ENCODE results near the gene VEGFA.

The VEGFA gene

DNA sequence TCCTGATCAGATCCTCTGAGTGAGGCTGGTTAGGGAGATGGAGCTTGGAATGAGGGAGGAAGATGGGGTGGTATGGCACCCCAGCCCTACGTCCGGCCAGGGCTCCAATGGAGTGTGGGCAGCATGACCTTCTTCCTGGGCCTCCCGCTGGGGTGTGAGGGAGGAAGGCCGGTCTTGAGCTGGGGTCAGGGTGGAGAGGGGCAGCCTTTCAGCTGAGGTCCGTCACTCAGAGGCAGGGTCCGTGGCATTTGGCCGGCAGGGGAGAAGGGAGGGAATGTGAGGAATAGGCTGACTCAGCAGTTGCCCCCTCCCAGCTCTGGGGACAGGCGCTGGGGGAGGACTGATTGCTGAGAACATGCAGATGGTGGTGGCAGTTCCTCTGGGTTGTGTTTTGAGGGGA, 25.5 kb upstream of the VEGFA start:
- no peak overlapping the region for H3K27ac Mint-ChIP-seq
- H3K4me3 Mint-ChIP-seq: no peak overlapping the region
- H3K4me1 Mint-ChIP-seq (ENCODE audit: low read depth): no peaks in the 10 kb centered on the region
- peaks cover 15% of the 10 kb centered on the region for H3K27me3 Mint-ChIP-seq (ENCODE audit: low read depth)
- H3K9me3 Mint-ChIP-seq: no peaks in the 10 kb centered on the region
- no peaks in the 10 kb centered on the region for H3K36me3 Mint-ChIP-seq (ENCODE audit: low read depth)

GRCh38 chr6:43744931-43745727, 24.9 kb upstream of the VEGFA start:
- no peak overlapping the region for H3K27ac Mint-ChIP-seq
- H3K36me3 Mint-ChIP-seq (ENCODE audit: low read depth): no peaks in the 10 kb centered on the region
- no peaks in the 10 kb centered on the region for H3K4me1 Mint-ChIP-seq (ENCODE audit: low read depth)
- no peaks in the 10 kb centered on the region for H3K9me3 Mint-ChIP-seq
- H3K27me3 Mint-ChIP-seq (ENCODE audit: low read depth): peaks cover 15% of the 10 kb centered on the region
- H3K4me3 Mint-ChIP-seq: no peak overlapping the region

- H3K4me3 Mint-ChIP-seq: no peak overlapping the region
- H3K9me3 Mint-ChIP-seq: no peaks in the 10 kb centered on the region
- H3K27ac Mint-ChIP-seq: no peak overlapping the region
- no peaks in the 10 kb centered on the region for H3K4me1 Mint-ChIP-seq (ENCODE audit: low read depth)
- H3K36me3 Mint-ChIP-seq (ENCODE audit: low read depth): no peaks in the 10 kb centered on the region
- H3K27me3 Mint-ChIP-seq (ENCODE audit: low read depth): peaks cover 15% of the 10 kb centered on the region
Observed at GRCh38 chr6:43746071-43746470, 23.9 kb upstream of the VEGFA start.

GRCh38 chr6:43746613-43747102, 23.4 kb upstream of the VEGFA start:
- Mint-ChIP-seq H3K27me3 (ENCODE audit: low read depth) (peaks cover 15% of the 10 kb centered on the region), H3K27ac (no peak overlapping the region), H3K36me3 (ENCODE audit: low read depth) (no peaks in the 10 kb centered on the region), H3K4me1 (ENCODE audit: low read depth) (no peaks in the 10 kb centered on the region), H3K9me3 (no peaks in the 10 kb centered on the region), H3K4me3 (no peak overlapping the region)

- H3K27ac Mint-ChIP-seq: no peak overlapping the region
- no peak overlapping the region for H3K4me3 Mint-ChIP-seq
- H3K27me3 Mint-ChIP-seq (ENCODE audit: low read depth): peaks cover 15% of the 10 kb centered on the region
- no peaks in the 10 kb centered on the region for H3K36me3 Mint-ChIP-seq (ENCODE audit: low read depth)
- H3K9me3 Mint-ChIP-seq: no peaks in the 10 kb centered on the region
- no peaks in the 10 kb centered on the region for H3K4me1 Mint-ChIP-seq (ENCODE audit: low read depth)
Observed at GRCh38 chr6:43747784-43748183, 22.2 kb upstream of the VEGFA start.

- Mint-ChIP-seq H3K9me3 (no peaks in the 10 kb centered on the region), H3K4me3 (no peak overlapping the region), H3K27me3 (ENCODE audit: low read depth) (peaks cover 15% of the 10 kb centered on the region), H3K4me1 (ENCODE audit: low read depth) (no peaks in the 10 kb centered on the region), H3K27ac (no peak overlapping the region), H3K36me3 (ENCODE audit: low read depth) (no peaks in the 10 kb centered on the region)
Observed at GRCh38 chr6:43748765-43749164, 21.2 kb upstream of the VEGFA start.

DNA sequence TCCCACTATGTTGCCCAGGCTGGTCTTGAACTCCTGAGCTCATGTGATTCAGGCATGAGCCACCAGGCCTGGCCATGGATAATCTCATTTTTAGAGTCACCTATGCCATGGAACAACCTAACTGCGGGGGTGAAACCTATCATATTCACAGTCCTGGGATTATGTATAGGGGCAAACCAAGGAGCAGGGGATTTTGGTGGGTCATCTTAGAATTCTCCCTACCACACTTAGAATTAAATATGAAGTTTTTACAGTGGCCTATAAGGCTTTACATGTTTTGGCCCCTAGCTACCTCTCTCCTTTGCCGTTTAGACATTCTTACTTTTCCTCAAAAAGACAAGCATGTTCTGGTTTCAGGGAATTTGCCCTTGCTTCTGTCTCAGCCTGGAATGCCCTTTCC, 20.6 kb upstream of the VEGFA start:
- H3K4me1 Mint-ChIP-seq (ENCODE audit: low read depth): no peaks in the 10 kb centered on the region
- no peaks in the 10 kb centered on the region for H3K36me3 Mint-ChIP-seq (ENCODE audit: low read depth)
- peaks cover 15% of the 10 kb centered on the region for H3K27me3 Mint-ChIP-seq (ENCODE audit: low read depth)
- H3K9me3 Mint-ChIP-seq: no peaks in the 10 kb centered on the region
- no peak overlapping the region for H3K27ac Mint-ChIP-seq
- H3K4me3 Mint-ChIP-seq: no peak overlapping the region

DNA sequence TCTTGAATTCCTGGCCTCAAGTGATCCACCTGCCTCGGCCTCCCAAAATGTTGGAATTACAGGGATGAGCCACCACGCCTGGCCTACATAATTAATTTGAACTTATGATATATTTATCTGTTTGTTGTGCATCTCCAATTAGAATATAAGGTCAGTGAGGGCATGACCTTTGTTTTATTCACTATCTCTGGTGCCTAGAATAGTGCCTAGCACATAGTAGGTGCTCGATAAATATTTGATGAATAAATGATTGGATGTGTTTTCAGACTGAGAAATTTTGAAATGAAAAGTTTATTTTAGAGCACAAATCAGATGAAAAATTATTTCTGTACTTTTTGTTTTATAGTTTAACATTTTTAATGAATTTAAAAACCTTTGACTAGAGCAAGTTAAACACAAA, 19.4 kb upstream of the VEGFA start:
- Mint-ChIP-seq H3K4me3 (no peak overlapping the region), H3K36me3 (ENCODE audit: low read depth) (no peaks in the 10 kb centered on the region), H3K9me3 (no peaks in the 10 kb centered on the region), H3K4me1 (ENCODE audit: low read depth) (no peaks in the 10 kb centered on the region), H3K27ac (no peak overlapping the region), H3K27me3 (ENCODE audit: low read depth) (peaks cover 15% of the 10 kb centered on the region)

DNA sequence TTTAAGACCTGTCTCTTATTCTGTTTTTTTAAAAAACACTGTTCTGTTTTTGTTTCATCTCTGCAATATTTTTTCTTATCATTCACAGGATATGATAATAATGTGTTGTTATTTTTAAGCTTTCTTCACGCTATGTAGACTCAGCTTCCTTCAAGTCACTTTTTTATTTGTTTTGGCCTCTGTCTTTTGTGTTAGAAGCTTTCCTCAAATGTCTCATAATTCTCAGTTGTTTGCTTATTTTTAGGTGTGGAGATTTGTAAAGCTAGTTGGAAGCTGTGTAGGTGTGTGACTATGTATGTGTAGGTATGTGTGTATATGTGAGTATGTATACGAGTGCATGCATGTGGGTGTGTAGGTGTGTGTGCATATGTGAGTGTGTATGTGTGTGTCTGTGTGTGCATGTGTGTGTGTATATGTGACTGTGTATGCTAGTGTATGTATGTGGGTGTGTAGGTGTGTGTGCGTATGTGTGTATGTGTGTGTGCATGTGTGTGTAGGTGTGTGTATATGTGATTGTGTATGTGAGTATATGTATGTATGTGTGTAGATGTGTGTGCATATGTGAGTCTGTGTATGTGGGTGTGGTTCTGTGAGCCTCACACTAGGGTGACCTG, 16.3 kb upstream of the VEGFA start:
- Mint-ChIP-seq H3K27ac (no peak overlapping the region), H3K36me3 (ENCODE audit: low read depth) (no peaks in the 10 kb centered on the region), H3K27me3 (ENCODE audit: low read depth) (peaks cover under 1% of the 10 kb centered on the region)

DNA sequence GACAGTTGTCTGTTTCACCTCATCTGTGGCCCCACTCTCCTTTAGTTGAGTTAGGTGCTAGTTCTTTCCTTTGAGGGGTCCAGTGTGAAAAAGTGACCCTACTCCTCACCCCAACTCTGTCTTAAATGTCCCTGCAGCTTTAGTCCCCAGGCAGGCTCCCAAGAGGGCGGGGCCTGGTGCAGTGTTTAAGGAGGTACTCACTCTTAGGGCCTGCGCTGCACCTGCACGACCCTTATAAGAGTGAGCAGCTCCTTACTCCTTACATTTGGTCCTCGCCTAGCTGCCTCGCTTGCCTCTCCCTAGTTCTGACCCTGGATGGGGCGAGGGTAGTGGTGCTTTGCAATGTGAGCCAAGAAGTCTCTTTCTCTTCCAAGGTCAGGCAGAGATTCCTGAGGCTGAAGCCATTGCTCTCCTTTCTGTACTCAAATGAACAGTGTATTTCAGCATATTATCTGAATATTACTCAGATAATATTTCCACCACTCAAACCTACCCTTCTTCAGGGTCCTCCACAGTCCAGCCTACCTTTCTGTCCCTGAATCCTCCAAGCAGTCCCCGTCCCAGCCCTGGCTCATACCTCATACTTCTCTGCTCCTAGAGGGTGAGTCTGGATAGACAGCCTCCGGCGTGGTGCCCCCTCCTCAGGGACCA, 11.9 kb upstream of the VEGFA start:
- peaks cover 3% of the 10 kb centered on the region for H3K27me3 Mint-ChIP-seq (ENCODE audit: low read depth)
- H3K4me1 Mint-ChIP-seq (ENCODE audit: low read depth): peaks cover 3% of the 10 kb centered on the region
- no peaks in the 10 kb centered on the region for H3K36me3 Mint-ChIP-seq (ENCODE audit: low read depth)
- no peaks in the 10 kb centered on the region for H3K9me3 Mint-ChIP-seq
- H3K4me3 Mint-ChIP-seq: no peak overlapping the region
- H3K27ac Mint-ChIP-seq: no peak overlapping the region

More for the DNA sequence above, 16.3 kb upstream of the VEGFA start:
- no peaks in the 10 kb centered on the region for H3K9me3 Mint-ChIP-seq
- no peak overlapping the region for H3K4me3 Mint-ChIP-seq
- peaks cover 3% of the 10 kb centered on the region for H3K4me1 Mint-ChIP-seq (ENCODE audit: low read depth)

- H3K4me1 Mint-ChIP-seq (ENCODE audit: low read depth): peaks cover 6% of the 10 kb centered on the region
- no peak overlapping the region for H3K27ac Mint-ChIP-seq
- no peak overlapping the region for H3K4me3 Mint-ChIP-seq
- H3K27me3 Mint-ChIP-seq (ENCODE audit: low read depth): peaks cover 3% of the 10 kb centered on the region
- no peaks in the 10 kb centered on the region for H3K36me3 Mint-ChIP-seq (ENCODE audit: low read depth)
- no peaks in the 10 kb centered on the region for H3K9me3 Mint-ChIP-seq
Observed at GRCh38 chr6:43758617-43759050, 11.4 kb upstream of the VEGFA start.

GRCh38 chr6:43759136-43759906, 10.7 kb upstream of the VEGFA start:
- Mint-ChIP-seq H3K9me3 (no peaks in the 10 kb centered on the region), H3K36me3 (ENCODE audit: low read depth) (no peaks in the 10 kb centered on the region), H3K4me3 (no peak overlapping the region), H3K27ac (no peak overlapping the region), H3K27me3 (ENCODE audit: low read depth) (peaks cover 3% of the 10 kb centered on the region), H3K4me1 (ENCODE audit: low read depth) (peaks cover 6% of the 10 kb centered on the region)

DNA sequence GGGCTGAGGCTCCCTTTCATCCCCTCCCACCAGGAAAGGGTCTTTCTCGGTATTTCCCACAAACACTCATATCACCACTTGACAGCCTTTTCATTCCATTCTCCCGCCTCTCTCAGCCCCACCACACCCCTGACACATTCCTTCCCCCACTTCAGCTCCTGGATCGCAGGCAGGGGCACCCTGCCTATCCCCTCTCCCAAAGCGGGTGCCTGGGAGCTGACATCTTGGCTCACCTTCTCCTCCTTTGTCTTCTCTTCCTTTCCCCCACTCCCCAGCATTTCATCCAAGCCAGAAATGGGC, 10.2 kb upstream of the VEGFA start:
- no peaks in the 10 kb centered on the region for H3K36me3 Mint-ChIP-seq (ENCODE audit: low read depth)
- no peak overlapping the region for H3K27ac Mint-ChIP-seq
- H3K9me3 Mint-ChIP-seq: no peaks in the 10 kb centered on the region
- H3K27me3 Mint-ChIP-seq (ENCODE audit: low read depth): peaks cover 3% of the 10 kb centered on the region
- no peak overlapping the region for H3K4me3 Mint-ChIP-seq
- H3K4me1 Mint-ChIP-seq (ENCODE audit: low read depth): peaks cover 6% of the 10 kb centered on the region

Data from T-helper 1 cell treated with Interleukin-12 subunit alpha and Interleukin-12 subunit beta and Interleukin-4 antibody, amounts not matched to agents 30 μg/mL and 1 μg/mL, for 36 hours (primary cell).